ENCODE measurements around the gene SLC38A3.

Gene SLC38A3

DNA sequence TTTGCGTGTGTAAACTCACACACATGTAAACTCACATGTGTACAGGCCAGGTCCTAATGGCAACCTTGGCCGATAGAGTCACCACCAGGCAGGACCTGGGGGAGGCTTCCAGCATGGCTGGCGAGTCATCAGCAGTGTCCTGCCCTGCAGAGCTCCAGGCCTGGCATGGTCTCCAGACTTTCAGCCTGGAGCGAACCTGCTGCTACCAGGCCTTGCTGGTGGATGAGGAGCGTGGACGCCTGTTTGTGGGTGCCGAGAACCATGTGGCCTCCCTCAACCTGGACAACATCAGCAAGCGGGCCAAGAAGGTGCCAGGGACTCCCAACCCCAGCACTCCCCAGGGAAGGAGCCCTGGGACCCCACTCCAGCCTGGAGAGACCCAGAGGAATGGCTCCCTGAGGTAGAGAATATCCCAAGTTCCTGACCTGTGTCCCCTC is 64.9 kb downstream of the SLC38A3 start:
- no peak for DNase-seq

DNA sequence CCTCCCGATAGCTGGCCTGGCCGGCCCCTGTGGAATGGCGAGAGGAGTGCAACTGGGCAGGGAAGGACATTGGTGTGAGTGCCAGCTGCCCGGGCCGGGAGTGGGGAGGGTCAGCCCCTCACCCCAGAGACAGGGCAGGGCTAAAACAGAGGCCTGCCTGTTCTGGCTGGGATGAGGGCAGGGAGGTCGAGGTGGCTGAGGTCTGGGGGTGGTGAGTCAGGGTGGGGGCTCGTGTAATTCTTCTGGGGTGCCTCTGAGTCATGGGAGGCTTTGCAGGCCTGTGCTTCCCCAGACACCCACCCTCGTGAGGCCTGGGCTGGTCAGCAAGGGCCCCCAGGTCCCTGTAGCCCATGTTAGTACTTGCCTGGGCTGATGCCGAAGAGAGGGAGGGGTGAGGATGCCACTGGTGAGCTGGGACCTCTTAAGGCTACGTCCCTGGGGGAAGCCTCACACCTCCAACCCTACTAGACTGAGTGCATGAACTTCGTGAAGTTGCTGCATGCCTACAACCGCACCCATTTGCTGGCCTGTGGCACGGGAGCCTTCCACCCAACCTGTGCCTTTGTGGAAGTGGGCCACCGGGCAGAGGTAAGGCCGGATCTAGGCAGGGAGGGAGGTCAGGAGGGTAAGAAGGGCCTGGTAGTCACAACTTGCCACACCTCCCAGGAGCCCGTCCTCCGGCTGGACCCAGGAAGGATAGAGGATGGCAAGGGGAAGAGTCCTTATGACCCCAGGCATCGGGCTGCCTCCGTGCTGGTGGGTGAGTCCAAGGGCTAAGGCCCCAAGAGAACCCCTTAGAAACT is 65.6 kb downstream of the SLC38A3 start:
- no peak for DNase-seq
